IPS-18c (cell line): ENCODE measurements around the gene MICU2.

ENCODE experiments used
- H3K4me3 ChIP-seq: 2 replicates; pipeline ENCODE4 v1.7.0; 2013; ENCODE audit warnings: low read depth, mild to moderate bottlenecking, low read length, moderate library complexity; ENCODE audit not compliant: insufficient read depth
- H3K9me3 ChIP-seq: one replicate; pipeline ENCODE4 v1.6.1; 2013; ENCODE audit warnings: mild to moderate bottlenecking, low read length, moderate library complexity; ENCODE audit not compliant: control insufficient read depth, insufficient read depth

MICU2 gene

DNA sequence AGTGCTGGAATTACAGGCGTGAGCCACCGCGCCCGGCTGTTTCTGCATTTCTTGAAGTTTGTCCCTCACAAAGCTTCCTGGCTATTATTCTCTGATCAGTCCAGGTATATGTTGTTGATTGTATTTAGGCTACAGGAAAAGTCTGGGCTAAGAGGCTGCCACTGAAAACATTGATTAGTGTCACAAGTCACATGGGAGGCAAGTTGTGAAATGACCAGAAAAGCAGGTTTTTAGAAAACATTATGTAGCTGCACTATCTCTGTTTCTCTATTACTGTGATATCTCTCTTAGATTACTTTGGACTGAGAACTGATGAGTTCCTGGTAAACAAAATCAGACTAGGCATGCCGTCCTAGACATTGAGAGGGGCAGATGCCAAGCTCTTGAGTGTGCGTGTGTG lies 128.9 kb downstream of the MICU2 start:
- Histone ChIP-seq H3K9me3 (no peaks in the 10 kb centered on the region), H3K4me3 (no peak overlapping the region)

- no peak overlapping the region for H3K4me3 ChIP-seq
Measured at GRCh38 chr13:21470785-21471184, 133.2 kb downstream of the MICU2 start.

GRCh38 chr13:21466527-21466926 lies 137.4 kb downstream of the MICU2 start:
- no peaks in the 10 kb centered on the region for H3K9me3 ChIP-seq

More at GRCh38 chr13:21470785-21471184, 133.2 kb downstream of the MICU2 start:
- no peaks in the 10 kb centered on the region for H3K9me3 ChIP-seq

DNA sequence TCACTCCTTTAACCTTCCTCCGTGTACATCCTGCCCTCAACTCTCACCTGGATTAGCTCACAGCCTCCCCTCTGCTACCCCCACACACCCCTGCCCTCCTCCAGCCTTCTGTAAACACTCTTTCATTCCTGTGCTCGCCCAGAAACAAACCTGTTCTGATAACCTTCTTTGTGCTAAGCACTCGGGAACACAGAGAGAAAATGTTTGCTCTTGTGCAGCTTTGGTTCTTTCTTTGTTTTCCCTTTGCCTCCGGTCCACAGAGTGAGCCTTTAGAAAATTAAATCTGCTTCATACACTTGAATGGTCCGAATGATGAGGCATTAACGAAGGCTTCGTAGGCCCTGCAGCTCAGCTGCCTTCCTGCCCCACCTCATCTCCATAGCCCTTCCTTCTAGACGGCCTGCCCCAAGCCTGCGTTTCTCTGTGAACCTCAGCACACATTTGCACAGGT lies 138.2 kb downstream of the MICU2 start:
- Histone ChIP-seq H3K9me3 (no peaks in the 10 kb centered on the region), H3K4me3 (no peak overlapping the region)

More at GRCh38 chr13:21466527-21466926, 137.4 kb downstream of the MICU2 start:
- no peak overlapping the region for H3K4me3 ChIP-seq

DNA sequence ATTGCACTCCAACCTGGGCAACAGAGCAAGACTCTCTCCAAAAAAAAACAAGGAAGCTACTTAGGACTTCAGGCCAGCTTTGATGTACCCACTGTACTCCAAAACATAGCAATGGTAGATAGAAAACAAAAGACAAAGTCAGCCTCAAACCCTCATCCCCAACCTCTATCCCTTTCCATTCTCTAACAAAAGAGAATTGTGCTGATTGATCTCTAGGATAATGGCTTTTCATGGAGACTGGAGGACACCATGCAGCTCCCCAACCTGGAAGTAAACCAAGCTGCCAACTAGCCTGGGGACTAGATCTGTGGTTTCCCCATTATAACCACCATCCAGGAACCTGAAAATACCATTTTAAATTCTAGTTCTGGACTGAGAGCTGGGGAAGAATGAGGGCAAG lies 140.5 kb downstream of the MICU2 start:
- H3K9me3 ChIP-seq: no peaks in the 10 kb centered on the region
- no peak overlapping the region for H3K4me3 ChIP-seq

DNA sequence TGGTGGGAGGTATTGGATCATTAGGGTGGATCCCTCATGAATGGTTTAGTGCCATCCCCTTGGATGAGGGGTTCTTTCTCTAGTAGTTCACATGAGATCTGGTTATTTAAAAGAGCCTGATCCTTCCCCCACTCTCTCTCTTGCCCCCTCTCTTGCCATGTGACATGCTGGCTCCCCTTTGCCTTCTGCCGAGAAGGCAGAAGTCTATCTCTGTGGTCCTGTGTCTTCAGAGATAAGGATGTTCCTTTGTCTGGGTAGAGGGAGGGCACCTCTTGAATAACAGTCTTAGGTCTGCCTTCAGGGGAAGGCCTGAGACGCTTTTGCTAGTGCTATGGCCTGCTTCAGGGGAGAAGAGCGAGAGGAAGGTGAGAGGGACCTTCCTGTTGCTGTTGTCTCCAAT lies 142.8 kb downstream of the MICU2 start:
- Histone ChIP-seq H3K4me3 (no peak overlapping the region), H3K9me3 (no peaks in the 10 kb centered on the region)

DNA sequence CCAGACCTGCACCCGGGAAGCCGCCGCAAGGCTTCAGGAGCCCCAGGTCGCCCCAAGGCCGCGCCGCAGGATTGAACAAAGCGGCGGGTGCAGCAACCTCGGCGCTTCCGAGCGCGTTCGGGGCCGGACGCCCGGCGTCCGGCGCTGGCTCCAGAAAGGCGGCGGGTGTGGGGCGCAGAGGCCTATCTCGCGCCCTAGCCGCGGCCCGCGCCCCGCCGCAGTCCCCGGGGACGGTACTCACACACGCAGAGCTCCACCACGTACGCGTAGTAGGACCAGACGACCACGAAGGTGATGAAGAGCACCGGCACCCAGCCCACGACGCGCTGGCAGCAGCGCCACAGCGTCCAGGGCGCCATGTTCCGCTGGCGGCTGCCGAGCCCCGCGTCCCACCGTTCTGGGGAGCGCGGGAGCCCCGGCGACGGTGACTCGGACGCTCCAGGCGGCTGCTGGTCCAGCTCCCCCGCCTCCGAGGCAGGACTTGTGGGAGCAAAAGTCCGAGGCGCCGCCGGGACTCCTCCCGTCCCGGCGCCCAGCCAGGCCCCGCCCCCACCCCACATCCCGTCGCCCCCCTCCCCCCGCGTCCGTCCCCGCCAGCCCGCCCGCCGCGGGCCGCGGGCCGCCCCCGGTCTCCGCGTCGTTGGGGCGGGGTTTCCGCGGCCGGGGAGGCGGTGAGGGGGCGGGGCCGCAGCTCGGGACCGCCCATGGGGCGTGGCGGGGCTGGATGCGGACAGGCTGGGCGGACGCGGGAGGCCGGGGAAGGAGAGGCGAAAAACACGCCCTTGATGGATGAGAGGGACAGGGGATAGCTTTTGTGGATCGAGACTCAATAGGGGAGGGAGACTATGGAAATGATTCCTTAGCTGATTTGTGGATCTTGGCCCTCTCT lies 144.9 kb downstream of the MICU2 start, which contains the start of gene ZDHHC20:
Gene ZDHHC20, minus strand, starts transcription at position 491 of the 889 bp plus-strand sequence. Its CDS starts 132 bp downstream, at position 359.
- peak within 1 kb of the TSS; percentile 96 for H3K4me3 ChIP-seq
- no peaks in the 10 kb centered on the region for H3K9me3 ChIP-seq

DNA sequence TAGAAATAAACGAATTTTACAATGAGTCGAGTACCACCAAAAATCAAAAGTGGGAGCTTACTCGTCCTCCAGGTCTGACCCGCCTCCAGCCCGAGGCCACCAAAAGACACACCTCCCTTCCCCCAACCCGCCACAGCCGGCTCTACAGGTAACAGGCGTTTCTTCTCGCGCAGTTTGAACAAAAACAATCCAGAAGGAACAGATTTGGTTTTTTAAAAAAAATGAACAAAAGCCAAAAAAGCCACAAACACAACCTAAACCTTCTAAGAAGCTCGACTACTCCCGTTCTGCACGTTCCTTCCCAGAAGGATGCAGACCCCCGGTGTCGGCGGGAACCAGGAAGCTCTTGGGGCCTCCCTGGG lies 145.5 kb downstream of the MICU2 start:
- peak overlapping the region; percentile 96 for H3K4me3 ChIP-seq
- no peaks in the 10 kb centered on the region for H3K9me3 ChIP-seq

DNA sequence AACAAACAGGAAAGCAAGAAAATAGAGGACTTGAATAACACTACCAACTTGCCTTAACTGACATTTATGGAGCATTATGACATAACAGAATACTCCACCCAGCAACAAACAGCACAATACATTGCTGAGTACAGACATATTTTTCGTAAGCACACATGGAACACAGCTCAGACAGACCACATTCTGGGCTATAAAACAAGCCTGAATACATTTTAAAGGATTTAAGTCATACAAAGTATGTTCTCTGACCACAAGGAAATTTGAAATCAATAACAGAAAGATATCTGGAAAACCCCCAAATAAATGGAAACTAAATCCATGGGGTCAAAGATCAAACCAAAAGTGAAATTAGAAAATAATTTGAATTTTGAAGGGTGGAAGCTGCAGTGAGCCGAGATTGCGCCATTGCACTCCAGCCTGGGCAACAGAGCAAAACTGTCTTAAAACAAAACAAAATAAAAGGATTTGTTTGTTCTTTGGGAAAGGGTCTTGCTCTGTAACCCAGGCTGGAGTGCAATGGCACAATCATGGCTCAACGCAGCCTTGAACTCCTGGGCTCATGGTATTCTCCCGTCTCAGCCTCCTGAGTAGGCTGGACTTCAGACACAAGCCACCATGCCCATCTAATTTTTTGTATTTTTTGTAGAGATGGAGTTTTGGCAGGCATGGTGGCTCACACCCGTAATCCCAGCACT lies 150.4 kb downstream of the MICU2 start:
- Histone ChIP-seq H3K9me3 (no peaks in the 10 kb centered on the region), H3K4me3 (no peak overlapping the region)

- H3K9me3 ChIP-seq: no peaks in the 10 kb centered on the region
- H3K4me3 ChIP-seq: no peak overlapping the region
Measured at GRCh38 chr13:21450936-21451335, 153.0 kb downstream of the MICU2 start.

DNA sequence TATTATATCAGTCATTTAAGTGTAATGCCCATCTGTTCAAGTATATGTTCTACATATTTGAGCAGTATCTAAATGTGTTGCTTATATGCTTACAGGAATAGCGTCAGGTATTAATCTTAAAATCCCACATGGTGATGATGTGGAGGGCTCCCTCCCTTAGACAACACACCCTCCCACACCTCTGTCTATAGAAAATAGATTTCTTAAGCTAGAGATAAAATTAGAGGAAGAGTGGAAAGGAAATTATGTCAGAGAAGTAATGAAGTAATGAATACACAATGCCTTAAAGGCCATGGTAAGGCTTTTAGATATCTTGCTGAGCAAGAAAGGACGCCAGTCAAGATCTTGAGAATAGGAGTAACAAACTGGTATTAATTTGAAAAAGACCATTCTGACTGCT lies 157.3 kb downstream of the MICU2 start:
- no peaks in the 10 kb centered on the region for H3K9me3 ChIP-seq

DNA sequence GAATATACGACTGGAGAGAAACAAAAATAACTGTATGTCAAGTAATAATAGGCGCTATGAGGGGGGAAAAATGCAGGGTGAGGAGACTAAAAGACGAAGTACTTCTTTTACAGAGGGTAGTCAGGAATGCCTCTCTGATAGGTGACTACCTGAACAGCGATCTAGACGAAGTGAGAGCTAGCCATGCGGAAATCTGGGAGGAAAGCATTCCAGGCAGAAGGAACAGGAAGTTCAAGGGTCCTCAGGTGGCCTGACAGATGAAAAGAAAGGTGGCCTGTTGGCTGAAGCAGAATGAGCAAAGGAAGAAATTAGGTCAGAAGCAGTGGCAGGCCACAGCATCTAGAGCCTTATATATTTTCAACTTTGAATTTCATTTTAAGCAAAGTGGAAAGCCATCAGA lies 158.2 kb downstream of the MICU2 start:
- Histone ChIP-seq H3K4me3 (no peak overlapping the region), H3K9me3 (no peaks in the 10 kb centered on the region)

More for the DNA sequence above, 157.3 kb downstream of the MICU2 start:
- no peak overlapping the region for H3K4me3 ChIP-seq

- no peak overlapping the region for H3K4me3 ChIP-seq
- no peaks in the 10 kb centered on the region for H3K9me3 ChIP-seq
Measured at GRCh38 chr13:21443171-21443570, 160.8 kb downstream of the MICU2 start.
